NCI-H2171 treated with DMSO at 0.1 percent for 48 hours (cell line): ENCODE measurements around the gene USP47.
"Not testable (repeated sequence)": the region's sequence is repeated elsewhere in the genome, so short reads cannot be mapped to it uniquely, and the experiment has no call there.

Source experiments
- DNase-seq: peaks from one replicate; lab custom pipeline; 2025; lab: John Stamatoyannopoulos, UW

The USP47 gene

GRCh38 chr11:11822946-11823345 lies 18.8 kb upstream of the USP47 start:
- no peak for DNase-seq

- no peak for DNase-seq
Observed at GRCh38 chr11:11826260-11826659, 15.5 kb upstream of the USP47 start.

DNA sequence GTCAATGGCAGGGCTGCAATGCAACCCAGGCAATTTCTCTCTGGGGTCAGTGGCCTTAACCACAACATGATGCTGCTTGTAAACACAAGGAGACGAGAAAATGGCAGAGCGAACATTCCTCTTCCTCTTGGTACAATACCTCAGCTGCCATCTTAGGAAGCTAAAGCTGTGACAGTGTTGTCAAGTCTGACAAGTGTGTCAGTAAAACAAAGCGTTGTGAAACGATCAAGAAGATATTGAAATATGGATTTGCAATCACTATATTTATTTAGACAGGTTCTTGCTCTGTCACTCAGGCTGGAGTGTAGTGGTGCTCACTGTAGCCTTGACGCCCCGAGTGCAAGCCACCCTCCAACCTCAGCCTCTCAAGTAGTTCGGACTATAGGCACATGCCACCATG lies 14.5 kb upstream of the USP47 start:
- no peak for DNase-seq

- not testable (repeated sequence) for DNase-seq
Observed at GRCh38 chr11:11831406-11831805, 10.4 kb upstream of the USP47 start.

DNA sequence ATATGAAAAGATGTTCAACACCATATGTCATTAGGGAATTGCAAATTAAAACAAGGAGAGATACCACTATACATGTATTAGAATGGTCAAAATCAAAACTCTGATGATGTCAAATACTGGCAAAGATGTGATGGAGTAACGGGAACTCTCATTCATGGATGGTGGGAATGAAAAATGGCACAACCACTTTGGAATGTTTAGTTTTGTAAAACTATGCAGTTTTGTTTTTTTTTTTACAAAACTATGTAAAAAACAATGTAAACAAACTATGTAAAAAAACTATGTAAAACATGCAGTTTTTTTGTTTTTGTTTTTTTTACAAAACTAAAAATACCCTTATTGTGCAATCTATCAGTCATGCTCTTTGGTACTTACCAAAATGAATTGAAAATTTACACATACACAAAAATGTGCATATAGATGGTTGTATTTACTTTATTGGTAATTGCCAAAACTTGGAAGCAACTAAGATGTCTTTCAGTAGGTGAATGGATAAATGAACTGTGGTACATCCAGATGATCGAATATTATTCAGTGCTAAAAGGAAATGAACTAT lies 5.0 kb upstream of the USP47 start:
- DNase-seq: no peak

DNA sequence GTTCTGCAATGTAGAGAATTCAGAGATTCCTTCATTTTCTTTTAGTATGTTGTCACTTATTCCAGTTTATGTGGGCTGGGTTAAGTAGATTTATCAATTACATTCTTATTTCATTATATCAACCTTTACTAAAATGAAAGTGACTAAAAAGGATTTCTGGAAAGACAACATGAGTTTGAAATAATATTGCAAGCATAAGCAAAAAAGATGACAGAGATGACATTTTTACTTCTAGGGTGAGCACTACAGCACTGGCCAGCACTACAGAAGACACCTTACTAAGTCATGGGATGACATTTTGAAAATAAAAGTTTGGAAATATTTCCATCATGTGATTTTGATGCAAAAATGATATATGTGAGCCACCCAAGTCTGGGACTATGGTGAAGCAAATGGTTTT lies 2.1 kb upstream of the USP47 start:
- no peak for DNase-seq

- no peak for DNase-seq
Observed at GRCh38 chr11:11841116-11841722, 553 bp upstream of the USP47 start.

GRCh38 chr11:11842421-11843008 lies 743 bp downstream of the USP47 start:
- DNase-seq: peak; percentile 72

- DNase-seq: peak; percentile 7
Observed at GRCh38 chr11:11843211-11843621, 1.4 kb downstream of the USP47 start.

- no peak for DNase-seq
Observed at GRCh38 chr11:11843642-11844041, 1.9 kb downstream of the USP47 start.

GRCh38 chr11:11844272-11844671 lies 2.5 kb downstream of the USP47 start:
- DNase-seq: no peak

DNA sequence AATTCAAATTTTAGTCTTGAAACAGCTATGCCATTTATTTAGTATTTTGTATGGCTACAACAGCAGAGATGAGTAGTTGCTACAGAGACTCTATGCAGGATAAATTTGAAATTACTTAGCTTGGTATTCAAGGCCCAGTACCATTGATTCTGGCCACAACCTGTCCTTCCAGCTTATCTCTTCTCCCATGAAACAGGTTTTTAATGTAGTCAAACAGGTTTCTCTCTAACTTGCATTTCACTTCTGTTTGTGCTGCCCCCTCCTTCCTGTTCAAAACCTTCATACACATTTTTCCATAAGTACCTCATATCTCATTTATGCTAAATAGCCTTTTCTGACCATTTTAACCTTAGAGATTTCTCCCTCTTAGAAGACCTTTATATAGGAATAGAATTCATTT lies 3.3 kb downstream of the USP47 start:
- no peak for DNase-seq

DNA sequence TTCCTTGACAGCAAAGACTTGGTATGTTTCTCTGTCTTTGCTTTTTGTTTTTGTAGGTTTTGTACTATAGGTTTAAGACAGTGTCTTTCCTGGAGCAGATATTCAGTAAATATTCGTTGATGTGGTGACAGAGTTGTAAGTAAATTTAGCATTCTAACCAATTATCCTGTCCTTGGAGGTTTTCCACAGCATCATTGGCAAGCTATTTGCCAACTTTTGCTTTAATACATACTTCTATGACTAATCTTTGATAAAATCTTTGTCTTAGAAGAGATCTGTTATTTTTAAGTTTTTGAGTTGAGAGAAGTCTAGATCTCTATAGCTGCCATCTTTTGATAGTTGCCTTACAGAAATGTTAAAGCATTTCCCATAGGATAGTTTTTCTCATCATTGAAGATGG lies 3.8 kb downstream of the USP47 start:
- no peak for DNase-seq

GRCh38 chr11:11847082-11847481 lies 5.3 kb downstream of the USP47 start:
- DNase-seq: no peak

DNA sequence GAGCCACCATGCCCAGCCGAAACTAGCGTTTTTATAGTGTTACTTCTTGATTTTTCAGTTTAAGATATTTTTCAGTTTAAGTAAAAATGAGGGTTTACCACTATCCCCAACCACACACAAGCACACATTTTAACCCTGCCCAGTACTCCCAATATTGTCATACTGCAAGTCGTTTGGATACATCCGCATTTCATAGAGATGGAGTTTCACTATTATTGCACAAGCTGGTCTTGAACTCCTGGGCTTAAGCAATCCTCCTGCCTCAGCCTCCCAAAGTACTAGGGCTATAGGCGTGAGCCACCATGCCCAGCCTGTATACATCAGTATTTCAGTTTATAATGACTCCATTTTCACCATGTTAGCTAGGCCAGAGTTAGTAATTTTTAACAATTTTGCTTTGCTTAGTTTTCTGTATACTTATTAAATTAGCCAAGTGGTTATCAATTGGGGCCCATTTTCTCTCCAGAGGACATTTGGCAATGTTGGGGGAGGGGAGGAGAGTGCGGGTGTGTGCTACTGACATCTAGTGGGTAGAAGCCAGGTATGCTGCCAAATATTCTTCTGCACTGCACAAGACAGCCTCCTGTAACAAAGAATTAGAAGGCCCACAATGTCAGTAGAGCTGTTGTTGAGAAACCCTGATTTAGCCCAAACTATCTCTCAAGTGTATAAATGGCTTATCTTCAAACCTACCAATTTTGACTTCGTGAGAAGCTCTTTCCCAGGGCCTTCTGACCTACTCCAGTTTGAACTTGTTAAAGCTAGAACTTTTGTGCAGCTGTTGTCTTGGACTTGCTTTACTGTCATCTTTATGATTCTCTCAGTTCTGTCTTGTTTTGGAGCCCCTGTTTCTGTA lies 7.3 kb downstream of the USP47 start:
- peak; percentile 42 for DNase-seq

DNA sequence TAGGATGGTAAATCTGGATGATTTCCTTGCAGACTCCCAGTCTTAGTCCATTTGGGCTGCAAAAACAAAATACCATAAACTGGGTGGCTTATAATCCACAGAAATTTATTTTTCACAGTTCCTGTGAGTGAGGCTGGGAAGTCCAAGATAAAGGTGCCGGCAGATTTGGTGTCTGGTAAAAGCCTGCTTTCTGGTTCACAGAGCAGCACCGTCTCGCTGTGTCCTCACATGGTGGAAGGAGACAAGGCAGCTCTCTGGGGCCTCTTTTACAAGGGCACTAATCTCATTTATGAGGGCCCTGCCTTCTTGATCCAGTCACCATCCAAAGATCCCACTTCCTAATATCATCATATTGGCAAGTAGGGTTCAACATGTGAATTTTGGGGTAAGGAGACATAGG lies 8.9 kb downstream of the USP47 start:
- no peak for DNase-seq

DNA sequence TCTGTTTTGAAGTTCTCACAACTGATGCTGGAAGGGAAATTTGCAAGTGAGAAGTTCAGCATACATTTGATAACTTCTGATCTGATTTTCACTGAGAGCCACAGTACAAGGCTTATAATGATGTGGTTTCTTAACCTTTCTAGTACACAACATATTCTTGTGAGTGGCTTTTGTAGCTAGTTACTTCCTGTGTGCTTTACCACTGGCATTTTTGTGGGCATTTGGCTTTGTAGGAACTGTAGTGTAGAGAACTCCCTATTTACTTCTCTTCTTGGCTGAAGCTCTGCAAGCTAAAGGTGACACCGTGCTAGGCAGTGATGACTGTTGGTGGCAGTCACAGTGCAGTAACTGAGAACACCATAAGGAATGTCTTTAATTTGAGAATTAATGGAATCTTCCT lies 14.9 kb downstream of the USP47 start:
- no peak for DNase-seq

GRCh38 chr11:11857769-11858168 lies 16.0 kb downstream of the USP47 start:
- DNase-seq: no peak

GRCh38 chr11:11858676-11859075 lies 16.9 kb downstream of the USP47 start:
- no peak for DNase-seq

- no peak for DNase-seq
Observed at GRCh38 chr11:11860103-11860979, 18.6 kb downstream of the USP47 start.

GRCh38 chr11:11862999-11863398 lies 21.2 kb downstream of the USP47 start:
- no peak for DNase-seq

DNA sequence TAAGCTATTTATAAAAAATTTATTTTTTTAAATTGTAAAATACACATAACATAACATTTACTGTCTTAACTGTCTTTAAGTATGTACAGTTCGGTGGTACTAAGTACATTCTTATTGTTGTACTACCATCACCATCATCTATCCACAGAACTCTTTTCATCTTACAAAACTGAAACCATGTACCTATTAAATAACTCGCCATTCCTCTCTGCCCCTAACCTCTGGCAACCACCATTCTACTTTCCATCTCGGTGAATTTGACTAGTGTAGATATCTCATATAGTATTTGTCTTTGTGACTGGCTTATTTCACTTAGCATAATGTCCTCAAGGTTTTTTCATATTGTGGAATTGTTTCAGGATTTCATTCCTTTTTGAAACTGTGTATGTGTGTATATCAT lies 22.6 kb downstream of the USP47 start:
- DNase-seq: no peak
